Fibroblast of villous mesenchyme (primary cell): Measurements from ENCODE around the gene SEMA6C. TPM values are rescaled to one million over a fixed set of nuclear protein-coding genes. Genes with fewer than 3 reads are reported as not detected.
A peak's percentile ranks its signal among the peaks of the same experiment; 100 is the strongest.

Experiments used
- DNase-seq: peaks from one replicate; pipeline ENCODE4 v3.0.0-alpha.2; 2010; ENCODE audit warnings: low read depth
- H3K4me3 ChIP-seq: 2 replicates; pipeline ENCODE4 v1.5.1; 2011; ENCODE audit warnings: low read depth, mild to moderate bottlenecking, low read length
- total RNA-seq: library from RNA; depleted of rRNA; stranded (reverse); fragments of >200 nt; gene quantifications from 2 replicates; pipeline ENCODE4 v1.2.3, GENCODE V29; 2012
- TF ChIP-seq, protein P1 (sequence below): IDR thresholded peaks from 2 replicates; pipeline ENCODE4 v1.5.1; 2012; ENCODE audit warnings: low read depth, mild to moderate bottlenecking, low read length; ENCODE audit not compliant: insufficient read depth

The SEMA6C gene
- total RNA-seq, 1 donor = 0.86 TPM

DNA sequence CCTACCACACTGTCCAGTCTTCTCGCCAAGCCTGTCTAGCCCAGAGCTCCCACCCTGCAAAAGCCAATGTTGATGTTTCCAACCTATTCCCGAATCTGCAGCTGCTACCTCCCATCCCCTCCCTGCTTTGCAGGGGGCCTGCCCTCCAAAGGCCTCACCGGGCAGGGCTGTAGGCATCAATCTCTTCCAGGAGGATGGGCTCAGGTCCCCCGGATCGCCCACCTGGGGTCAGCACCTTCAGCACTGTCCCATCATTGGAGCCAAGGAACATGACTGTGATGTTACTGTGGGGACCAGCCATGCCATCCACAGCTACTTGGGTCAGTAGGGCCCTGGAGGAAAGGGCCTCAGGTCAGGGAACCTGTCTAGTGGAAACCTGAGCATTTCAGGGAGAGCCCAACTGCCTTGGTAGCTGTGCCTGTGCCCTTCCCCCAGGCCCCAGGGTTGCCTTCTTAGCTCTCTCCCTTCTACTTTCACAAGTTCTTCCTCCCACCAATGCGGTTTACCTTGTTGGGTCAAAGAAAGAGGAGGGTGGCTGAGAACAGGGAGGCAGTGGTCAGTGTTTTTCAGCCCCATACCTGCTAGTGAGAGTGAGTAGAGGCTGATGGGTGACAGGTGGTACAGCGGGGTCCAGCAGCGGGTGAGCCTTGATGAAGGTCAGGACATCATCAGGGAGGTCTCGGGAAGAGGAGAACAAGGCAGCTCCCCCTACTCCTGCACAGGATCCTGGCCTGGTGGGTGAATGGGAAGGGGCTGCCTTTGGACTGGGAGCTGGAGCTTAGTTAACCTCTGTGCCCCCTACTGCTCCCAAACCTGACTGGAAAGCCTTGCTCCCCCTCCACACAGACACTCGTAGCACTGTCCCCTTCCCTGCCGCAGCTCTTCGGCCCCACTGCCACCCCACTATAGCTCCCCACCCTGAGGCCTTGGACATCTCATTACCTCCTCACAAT lies 10.7 kb downstream of the SEMA6C start:
- TF ChIP-seq, protein P1, sequence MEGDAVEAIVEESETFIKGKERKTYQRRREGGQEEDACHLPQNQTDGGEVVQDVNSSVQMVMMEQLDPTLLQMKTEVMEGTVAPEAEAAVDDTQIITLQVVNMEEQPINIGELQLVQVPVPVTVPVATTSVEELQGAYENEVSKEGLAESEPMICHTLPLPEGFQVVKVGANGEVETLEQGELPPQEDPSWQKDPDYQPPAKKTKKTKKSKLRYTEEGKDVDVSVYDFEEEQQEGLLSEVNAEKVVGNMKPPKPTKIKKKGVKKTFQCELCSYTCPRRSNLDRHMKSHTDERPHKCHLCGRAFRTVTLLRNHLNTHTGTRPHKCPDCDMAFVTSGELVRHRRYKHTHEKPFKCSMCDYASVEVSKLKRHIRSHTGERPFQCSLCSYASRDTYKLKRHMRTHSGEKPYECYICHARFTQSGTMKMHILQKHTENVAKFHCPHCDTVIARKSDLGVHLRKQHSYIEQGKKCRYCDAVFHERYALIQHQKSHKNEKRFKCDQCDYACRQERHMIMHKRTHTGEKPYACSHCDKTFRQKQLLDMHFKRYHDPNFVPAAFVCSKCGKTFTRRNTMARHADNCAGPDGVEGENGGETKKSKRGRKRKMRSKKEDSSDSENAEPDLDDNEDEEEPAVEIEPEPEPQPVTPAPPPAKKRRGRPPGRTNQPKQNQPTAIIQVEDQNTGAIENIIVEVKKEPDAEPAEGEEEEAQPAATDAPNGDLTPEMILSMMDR = no peak
- no peak for DNase-seq
- H3K4me3 ChIP-seq = no peak overlapping the region

DNA sequence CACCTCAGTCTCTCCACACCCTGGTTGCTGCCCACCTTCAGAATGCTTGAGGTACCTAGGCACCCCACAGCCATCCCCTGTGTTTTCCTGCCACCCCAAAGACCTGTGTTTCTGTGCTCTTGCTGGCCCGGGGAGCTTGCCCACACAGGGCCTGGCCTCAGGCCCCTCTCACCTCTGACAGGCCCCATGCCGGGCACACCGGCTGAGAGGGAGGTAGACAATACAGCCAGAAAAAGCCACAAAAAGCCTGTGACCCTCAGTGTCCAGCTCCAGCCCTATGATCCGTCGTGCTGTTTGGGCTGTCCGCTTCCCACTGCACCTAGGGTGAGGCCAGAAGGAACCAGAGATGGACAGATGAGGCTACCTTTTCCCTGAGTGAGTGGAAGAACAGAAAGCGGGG lies 11.4 kb downstream of the SEMA6C start:
- no peak overlapping the region for H3K4me3 ChIP-seq
- no peak for DNase-seq
- TF ChIP-seq, protein P1 = no peak

- TF ChIP-seq, protein P1 = no peak
- no peak for DNase-seq
- H3K4me3 ChIP-seq = no peak overlapping the region
Observed at GRCh38 chr1:151134396-151134795, 12.0 kb downstream of the SEMA6C start.

DNA sequence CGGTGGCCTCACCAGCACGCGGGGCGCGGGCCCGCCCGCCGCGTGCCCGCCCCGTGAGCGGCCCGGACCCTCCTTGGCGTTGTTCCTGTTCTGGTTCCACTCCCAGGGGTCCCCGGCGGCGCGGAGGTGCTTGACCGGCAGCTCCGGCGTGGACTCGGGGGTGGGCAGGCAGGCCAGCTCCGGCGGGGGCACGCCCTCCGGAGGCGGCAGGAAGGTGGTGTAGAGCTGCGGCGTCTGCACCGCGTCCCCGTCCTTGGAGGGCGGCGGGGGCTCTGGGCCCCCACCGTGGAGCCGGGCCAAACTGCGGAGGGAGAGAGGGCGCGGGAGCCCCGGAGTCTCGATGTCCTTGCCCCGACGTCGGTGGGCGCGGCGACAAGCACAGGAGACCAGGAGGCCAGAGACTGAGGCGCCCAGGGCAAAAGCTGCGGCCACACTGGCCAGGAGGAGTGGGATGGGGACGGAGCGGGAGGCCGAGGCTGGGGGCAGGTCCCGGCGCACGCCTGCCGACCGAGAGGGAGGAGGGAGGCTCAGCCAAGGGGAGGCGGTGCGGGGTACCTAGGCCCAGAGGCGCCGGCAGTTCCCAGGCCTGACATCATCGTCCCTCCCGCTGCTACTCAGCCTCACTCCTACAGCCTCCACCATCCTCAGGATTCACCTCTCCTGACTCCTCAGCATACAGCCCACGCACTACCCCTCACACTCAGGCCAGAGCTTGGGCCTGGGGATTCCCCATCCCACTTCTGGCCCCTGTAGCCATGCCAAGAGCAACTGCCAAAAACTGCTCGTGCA lies 13.2 kb downstream of the SEMA6C start:
- H3K4me3 ChIP-seq = no peak overlapping the region
- no peak for DNase-seq
- TF ChIP-seq, protein P1 = no peak

- DNase-seq = no peak
- H3K4me3 ChIP-seq = no peak overlapping the region
- TF ChIP-seq, protein P1 = no peak
Observed at GRCh38 chr1:151132335-151133017, 14.0 kb downstream of the SEMA6C start.

GRCh38 chr1:151131701-151132334 lies 14.6 kb downstream of the SEMA6C start:
- TF ChIP-seq, protein P1 = no peak
- peak overlapping the region; percentile 52 for H3K4me3 ChIP-seq
- DNase-seq = peak; percentile 31
